T-cell (primary cell): ENCODE results near the gene TJP2. TPM values are rescaled to one million over a fixed set of nuclear protein-coding genes. Genes with fewer than 3 reads are reported as not detected.

Source experiments
- ATAC-seq, 4 experiments: fragments of 200-7000 bp in 3 of 4; fragments of 150-1000 bp in 1 of 4; cut with Tn5 transposase; replicated peaks in 1 of 4; 1 replicate in 3 of 4; 2 replicates in 1 of 4; pipeline ENCODE4 v1.10.0; 2021; ENCODE audit warnings: moderate library complexity in 3 of 4, mild to moderate bottlenecking in 2 of 4, moderate number of reproducible peaks in 1 of 4
- CTCF ChIA-PET, 2 donors: fragments of 300-600 bp; sonication (Branson Sonifier 250); formaldehyde crosslinking; loops; one replicate each; lab custom pipeline; 2022; ENCODE audit warnings: antibody characterized with exemption in 2 of 2; lab: Charles Lee
- POLR2A ChIA-PET, 2 donors: fragments of 300-600 bp; sonication (Branson Sonifier 250); formaldehyde crosslinking; loops; one replicate each; lab custom pipeline; 2022; ENCODE audit warnings: antibody characterized with exemption in 2 of 2; lab: Charles Lee
- DNase-seq, 35 experiments: peaks; one replicate each; pipeline versions ENCODE4 v3.0.0 to v3.0.0-alpha.2; 2013 to 2023
- H3K27ac ChIP-seq: one replicate; pipeline ENCODE4 v1.5.1; 2013; ENCODE audit warnings: low read length
- H3K27me3 ChIP-seq, 2 experiments: replicated peaks in 1 of 2; 1 replicate in 1 of 2; 2 replicates in 1 of 2; pipeline versions ENCODE4 v1.6.1 to v1.7.0; 2013; ENCODE audit warnings: low read length in 1 of 2, mixed read lengths in 1 of 2; ENCODE audit not compliant: control insufficient read depth in 2 of 2, insufficient read depth in 2 of 2; ENCODE audit errors: extremely low read depth in 1 of 2
- H3K36me3 ChIP-seq, 2 donors: 1 replicate in 1 of 2; 2 replicates in 1 of 2; pipeline versions ENCODE4 v1.6.1 to v1.7.0; 2013; ENCODE audit warnings: low read length in 1 of 2; ENCODE audit not compliant: control insufficient read depth in 2 of 2, insufficient read depth in 1 of 2; ENCODE audit errors: extremely low read depth in 1 of 2
- H3K4me1 ChIP-seq, 2 experiments: 1 replicate in 1 of 2; 2 replicates in 1 of 2; pipeline versions ENCODE4 v1.6.1 to v1.7.0; 2013; ENCODE audit warnings: low read length in 2 of 2, mixed read lengths in 1 of 2; ENCODE audit not compliant: insufficient read depth in 2 of 2, control insufficient read depth in 1 of 2; ENCODE audit errors: extremely low read depth in 1 of 2
- H3K4me3 ChIP-seq, 2 donors: 1 replicate in 1 of 2; 2 replicates in 1 of 2; pipeline versions ENCODE4 v1.5.1 to v1.7.0; 2013; ENCODE audit warnings: mild to moderate bottlenecking in 2 of 2, low read length in 1 of 2, moderate library complexity in 1 of 2; ENCODE audit not compliant: control insufficient read depth in 1 of 2; ENCODE audit errors: extremely low read depth in 1 of 2
- H3K9me3 ChIP-seq: 2 replicates; pipeline ENCODE4 v1.7.0; 2013
- H3K27ac Mint-ChIP-seq, 2 donors: one replicate each; pipeline ENCODE4 v1.8.0; 2020 to 2021; ENCODE audit warnings: mild to moderate bottlenecking in 2 of 2, mixed read lengths in 2 of 2
- H3K27me3 Mint-ChIP-seq, 2 donors: one replicate each; pipeline ENCODE4 v1.8.0; 2021 to 2022; ENCODE audit warnings: mixed read lengths in 2 of 2
- H3K36me3 Mint-ChIP-seq: one replicate; pipeline ENCODE4 v1.8.0; 2021; ENCODE audit warnings: mixed read lengths
- H3K4me1 Mint-ChIP-seq, 3 donors: one replicate each; pipeline ENCODE4 v1.8.0; 2020 to 2022; ENCODE audit warnings: mixed read lengths in 3 of 3, mild to moderate bottlenecking in 1 of 3
- H3K4me3 Mint-ChIP-seq, 3 donors: one replicate each; pipeline ENCODE4 v1.8.0; 2020 to 2022; ENCODE audit warnings: mild to moderate bottlenecking in 3 of 3, mixed read lengths in 3 of 3, moderate library complexity in 3 of 3
- H3K9me3 Mint-ChIP-seq, 3 donors: one replicate each; pipeline ENCODE4 v1.8.0; 2020 to 2022; ENCODE audit warnings: mixed read lengths in 3 of 3
- WGBS: methylation state at CpG from one replicate; pipeline ENCODE4 v1.1.5; 2013; ENCODE audit warnings: missing lambda C conversion rate; ENCODE audit not compliant: insufficient coverage; 5-methylcytosine and 5-hydroxymethylcytosine counted together
- total RNA-seq, 35 experiments: library from RNA in 6 of 35; stranded (reverse) in 6 of 35; fragments of 120-200 nt in 1 of 35; gene quantifications; one replicate each; pipeline versions ENCODE4 v1.2.1 to v1.2.4 and lab custom pipeline; 2013 to 2026

Gene TJP2
- total RNA-seq, 5 donors from 2014 or later (not counting 1 experiment from before 2014, with no cell fraction given): 6.4 to 10.4 (median 6.6) TPM

- POLR2A ChIA-PET: interaction anchor here in 1 of 2 donors (0.6 kb wide), 1 partner anchor 182 kb away, joined by 3 read pairs; no protein-coding TSS in a partner anchor
- no peak overlapping the region for H3K4me3 Mint-ChIP-seq
Measured at GRCh38 chr9:69221036-69221435, 47.0 kb downstream of the TJP2 start.

GRCh38 chr9:69222970-69223369 is 48.9 kb downstream of the TJP2 start:
- 100% methylated on average over 1 of the region's 8 CpGs for WGBS
- CTCF ChIA-PET: interaction anchor here (0.5 to 0.7 kb wide), 5 partner anchors 14 to 1897 kb away, joined by 3 read pairs; no protein-coding TSS in a partner anchor

More at GRCh38 chr9:69221036-69221435, 47.0 kb downstream of the TJP2 start:
- DNase-seq (peak in 1 of 35 experiments; percentile 0), ATAC-seq (no peak)
- H3K4me1 ChIP-seq: no peaks in the 10 kb centered on the region
- no peaks in the 10 kb centered on the region for H3K9me3 Mint-ChIP-seq
- no peaks in the 10 kb centered on the region for H3K27me3 Mint-ChIP-seq
- no peak overlapping the region for H3K27ac ChIP-seq
- peaks cover 21% of the 10 kb centered on the region for H3K36me3 Mint-ChIP-seq
- H3K9me3 ChIP-seq: no peaks in the 10 kb centered on the region
- 98% methylated on average over 45 of the region's 47 CpGs for WGBS
- CTCF ChIA-PET: interaction anchor here in 1 of 2 donors (0.6 kb wide), 1 partner anchor 222 kb away, joined by 4 read pairs; no protein-coding TSS in a partner anchor
- H3K27ac Mint-ChIP-seq: no peak overlapping the region
- H3K27me3 ChIP-seq: no peaks in the 10 kb centered on the region
- H3K36me3 ChIP-seq: peaks cover 0 to 3% of the 10 kb centered on the region in 2 donors
- H3K4me3 ChIP-seq: no peak overlapping the region
- H3K4me1 Mint-ChIP-seq: no peaks in the 10 kb centered on the region

GRCh38 chr9:69223605-69224004 is 49.5 kb downstream of the TJP2 start:
- no peaks in the 10 kb centered on the region for H3K27me3 Mint-ChIP-seq
- Histone ChIP-seq H3K27me3 (no peaks in the 10 kb centered on the region), H3K36me3 (peaks cover 0 to 3% of the 10 kb centered on the region in 2 donors), H3K9me3 (no peaks in the 10 kb centered on the region), H3K4me1 (no peaks in the 10 kb centered on the region), H3K27ac (no peak overlapping the region), H3K4me3 (no peak overlapping the region)
- H3K4me3 Mint-ChIP-seq: no peak overlapping the region
- CTCF ChIA-PET: interaction anchor here (0.7 kb wide), 3 partner anchors 14 to 1896 kb away, joined by 3 read pairs; no protein-coding TSS in a partner anchor
- H3K36me3 Mint-ChIP-seq: peaks cover 19% of the 10 kb centered on the region
- no peaks in the 10 kb centered on the region for H3K9me3 Mint-ChIP-seq
- no peak for ATAC-seq
- 100% methylated on average over 1 of the region's 2 CpGs for WGBS
- POLR2A ChIA-PET: interaction anchor here in 1 of 2 donors (0.6 kb wide), 1 partner anchor 1842 kb away, joined by 11 read pairs; no protein-coding TSS in a partner anchor
- no peak for DNase-seq
- no peak overlapping the region for H3K27ac Mint-ChIP-seq
- no peaks in the 10 kb centered on the region for H3K4me1 Mint-ChIP-seq

More at GRCh38 chr9:69222970-69223369, 48.9 kb downstream of the TJP2 start:
- H3K4me1 Mint-ChIP-seq: no peaks in the 10 kb centered on the region
- Histone ChIP-seq H3K9me3 (no peaks in the 10 kb centered on the region), H3K27me3 (no peaks in the 10 kb centered on the region), H3K36me3 (peaks cover 0 to 3% of the 10 kb centered on the region in 2 donors), H3K27ac (no peak overlapping the region), H3K4me1 (no peaks in the 10 kb centered on the region), H3K4me3 (no peak overlapping the region)
- H3K36me3 Mint-ChIP-seq: peaks cover 24% of the 10 kb centered on the region
- no peak for DNase-seq
- H3K27ac Mint-ChIP-seq: no peak overlapping the region
- H3K9me3 Mint-ChIP-seq: no peaks in the 10 kb centered on the region
- H3K4me3 Mint-ChIP-seq: no peak overlapping the region
- ATAC-seq: no peak
- POLR2A ChIA-PET: interaction anchor here (0.6 kb wide), 2 partner anchors 223 to 1842 kb away, joined by 5 to 11 read pairs; no protein-coding TSS in a partner anchor
- no peaks in the 10 kb centered on the region for H3K27me3 Mint-ChIP-seq

GRCh38 chr9:69229367-69229766 is 55.3 kb downstream of the TJP2 start:
- POLR2A ChIA-PET: no interaction called here
- Histone ChIP-seq H3K27me3 (no peaks in the 10 kb centered on the region), H3K4me3 (no peak overlapping the region), H3K9me3 (no peaks in the 10 kb centered on the region), H3K4me1 (no peaks in the 10 kb centered on the region), H3K27ac (no peak overlapping the region), H3K36me3 (peaks cover 0 to 2% of the 10 kb centered on the region in 2 donors)
- no peak for ATAC-seq
- 94% methylated on average over 3 of the region's 5 CpGs for WGBS
- no peak for DNase-seq
- CTCF ChIA-PET: no interaction called here
- H3K27me3 Mint-ChIP-seq: no peaks in the 10 kb centered on the region
- no peaks in the 10 kb centered on the region for H3K4me1 Mint-ChIP-seq
- no peak overlapping the region for H3K27ac Mint-ChIP-seq
- no peaks in the 10 kb centered on the region for H3K9me3 Mint-ChIP-seq
- no peak overlapping the region for H3K4me3 Mint-ChIP-seq
- peaks cover 34% of the 10 kb centered on the region for H3K36me3 Mint-ChIP-seq

GRCh38 chr9:69232135-69232534 is 58.1 kb downstream of the TJP2 start:
- peaks cover 38% of the 10 kb centered on the region for H3K36me3 Mint-ChIP-seq
- no peak overlapping the region for H3K27ac ChIP-seq
- H3K4me3 Mint-ChIP-seq: no peak overlapping the region
- peaks cover 0 to 2% of the 10 kb centered on the region in 2 donors for H3K36me3 ChIP-seq
- 100% methylated on average over 2 of the region's 6 CpGs for WGBS
- H3K27me3 ChIP-seq: no peaks in the 10 kb centered on the region
- H3K27me3 Mint-ChIP-seq: no peaks in the 10 kb centered on the region
- H3K4me1 ChIP-seq: no peaks in the 10 kb centered on the region
- H3K27ac Mint-ChIP-seq: no peak overlapping the region
- CTCF ChIA-PET: no interaction called here
- ATAC-seq (no peak), DNase-seq (no peak)
- H3K9me3 Mint-ChIP-seq: no peaks in the 10 kb centered on the region
- H3K4me3 ChIP-seq: no peak overlapping the region
- no peaks in the 10 kb centered on the region for H3K9me3 ChIP-seq
- no peaks in the 10 kb centered on the region for H3K4me1 Mint-ChIP-seq
- POLR2A ChIA-PET: no interaction called here

- CTCF ChIA-PET: no interaction called here
- POLR2A ChIA-PET: no interaction called here
- DNase-seq: no peak
- no peak overlapping the region for H3K27ac ChIP-seq
- H3K27me3 ChIP-seq: no peaks in the 10 kb centered on the region
- no peaks in the 10 kb centered on the region for H3K9me3 Mint-ChIP-seq
- no peak overlapping the region for H3K4me3 ChIP-seq
- WGBS: 50% methylated on average over 2 of the region's 3 CpGs
- no peaks in the 10 kb centered on the region for H3K27me3 Mint-ChIP-seq
- H3K4me3 Mint-ChIP-seq: no peak overlapping the region
- no peaks in the 10 kb centered on the region for H3K4me1 ChIP-seq
- H3K9me3 ChIP-seq: no peaks in the 10 kb centered on the region
- no peak for ATAC-seq
- H3K4me1 Mint-ChIP-seq: no peaks in the 10 kb centered on the region
- peaks cover 43% of the 10 kb centered on the region for H3K36me3 Mint-ChIP-seq
- H3K36me3 ChIP-seq: peaks cover 0 to 2% of the 10 kb centered on the region in 2 donors
- no peak overlapping the region for H3K27ac Mint-ChIP-seq
Measured at GRCh38 chr9:69234683-69235082, 60.6 kb downstream of the TJP2 start.
